ENCODE results near the gene AOPEP.

AOPEP gene

GRCh38 chr9:94800424-94801117 lies 74.1 kb downstream of the AOPEP start:
- no peaks in the 10 kb centered on the region for H4K20me1 ChIP-seq (ENCODE audit: insufficient read depth, low read length, poor library complexity, severe bottlenecking)
- no peak overlapping the region for H3K4me2 ChIP-seq (ENCODE audit: low read depth, low read length, poor library complexity, severe bottlenecking)
- no peaks in the 10 kb centered on the region for H3K79me2 ChIP-seq (ENCODE audit: insufficient read depth, low read length)
- no peak for TF ChIP-seq CTCF (conservative IDR thresholded peaks at IDR 0.05; ENCODE audit: low read length)
- TF ChIP-seq EZH2phosphoT487 (IDR thresholded peaks at IDR 0.05; ENCODE audit: borderline replicate concordance) = no peak
- no peaks in the 10 kb centered on the region for H3K9me3 ChIP-seq (ENCODE audit: insufficient read depth, low read depth, low read length)
- no peaks in the 10 kb centered on the region for H3F3A ChIP-seq (ENCODE audit: low read depth)
- H3K9ac ChIP-seq (ENCODE audit: low read depth, low read length, poor library complexity, severe bottlenecking) = no peak overlapping the region
- no peaks in the 10 kb centered on the region for H3K9me2 ChIP-seq (replicated peaks; ENCODE audit: low read depth, low read length)
- H3K36me3 ChIP-seq (ENCODE audit: insufficient read depth, low read length) = peaks cover 12% of the 10 kb centered on the region; the same call in 1 of the 2 replicates
- peaks cover 22% of the 10 kb centered on the region for H3K4me1 ChIP-seq (ENCODE audit: insufficient read depth, low read length, poor library complexity, severe bottlenecking)
- H3K27me3 ChIP-seq (ENCODE audit: insufficient read depth, low read length, poor library complexity, severe bottlenecking) = no peaks in the 10 kb centered on the region
- H3K4me3 ChIP-seq (ENCODE audit: low read length, poor library complexity, severe bottlenecking) = no peak overlapping the region
- no peak overlapping the region for H2AFZ ChIP-seq (ENCODE audit: low read length)

GRCh38 chr9:94801234-94801633 lies 74.7 kb downstream of the AOPEP start:
- no peak overlapping the region for H2AFZ ChIP-seq (ENCODE audit: low read length)
- no peaks in the 10 kb centered on the region for H3K9me2 ChIP-seq (replicated peaks; ENCODE audit: low read depth, low read length)
- TF ChIP-seq EZH2phosphoT487 (IDR thresholded peaks at IDR 0.05; ENCODE audit: borderline replicate concordance) = no peak
- H3K79me2 ChIP-seq (ENCODE audit: insufficient read depth, low read length) = no peaks in the 10 kb centered on the region
- H3K4me1 ChIP-seq (ENCODE audit: insufficient read depth, low read length, poor library complexity, severe bottlenecking) = peaks cover 28% of the 10 kb centered on the region
- H3K4me3 ChIP-seq (ENCODE audit: low read length, poor library complexity, severe bottlenecking) = no peak overlapping the region
- peaks cover 12% of the 10 kb centered on the region; the same call in 1 of the 2 replicates for H3K36me3 ChIP-seq (ENCODE audit: insufficient read depth, low read length)
- no peak overlapping the region for H3K4me2 ChIP-seq (ENCODE audit: low read depth, low read length, poor library complexity, severe bottlenecking)
- H3F3A ChIP-seq (ENCODE audit: low read depth) = no peaks in the 10 kb centered on the region
- no peak overlapping the region for H3K9ac ChIP-seq (ENCODE audit: low read depth, low read length, poor library complexity, severe bottlenecking)
- H3K9me3 ChIP-seq (ENCODE audit: insufficient read depth, low read depth, low read length) = no peaks in the 10 kb centered on the region
- H4K20me1 ChIP-seq (ENCODE audit: insufficient read depth, low read length, poor library complexity, severe bottlenecking) = no peaks in the 10 kb centered on the region
- no peaks in the 10 kb centered on the region for H3K27me3 ChIP-seq (ENCODE audit: insufficient read depth, low read length, poor library complexity, severe bottlenecking)

GRCh38 chr9:94801681-94802080 lies 75.2 kb downstream of the AOPEP start:
- Histone ChIP-seq H3K9ac (ENCODE audit: low read depth, low read length, poor library complexity, severe bottlenecking) (no peak overlapping the region), H3K9me3 (ENCODE audit: insufficient read depth, low read depth, low read length) (no peaks in the 10 kb centered on the region), H3K36me3 (ENCODE audit: insufficient read depth, low read length) (peaks cover 12% of the 10 kb centered on the region; the same call in 1 of the 2 replicates), H3K4me3 (ENCODE audit: low read length, poor library complexity, severe bottlenecking) (no peak overlapping the region), H3K79me2 (ENCODE audit: insufficient read depth, low read length) (no peaks in the 10 kb centered on the region), H3K4me1 (ENCODE audit: insufficient read depth, low read length, poor library complexity, severe bottlenecking) (peaks cover 33% of the 10 kb centered on the region), H2AFZ (ENCODE audit: low read length) (no peak overlapping the region), H3K27me3 (ENCODE audit: insufficient read depth, low read length, poor library complexity, severe bottlenecking) (no peaks in the 10 kb centered on the region), H4K20me1 (ENCODE audit: insufficient read depth, low read length, poor library complexity, severe bottlenecking) (no peaks in the 10 kb centered on the region), H3F3A (ENCODE audit: low read depth) (no peaks in the 10 kb centered on the region), H3K4me2 (ENCODE audit: low read depth, low read length, poor library complexity, severe bottlenecking) (no peak overlapping the region), H3K9me2 (replicated peaks; ENCODE audit: low read depth, low read length) (no peaks in the 10 kb centered on the region)
- no peak for TF ChIP-seq EZH2phosphoT487 (IDR thresholded peaks at IDR 0.05; ENCODE audit: borderline replicate concordance)
- TF ChIP-seq CTCF (conservative IDR thresholded peaks at IDR 0.05; ENCODE audit: low read length) = no peak

- no peaks in the 10 kb centered on the region for H3K79me2 ChIP-seq (ENCODE audit: insufficient read depth, low read length)
- H3K9ac ChIP-seq (ENCODE audit: low read depth, low read length, poor library complexity, severe bottlenecking) = no peak overlapping the region
- no peak for TF ChIP-seq EZH2phosphoT487 (IDR thresholded peaks at IDR 0.05; ENCODE audit: borderline replicate concordance)
- no peak for TF ChIP-seq CTCF (conservative IDR thresholded peaks at IDR 0.05; ENCODE audit: low read length)
- H3K4me1 ChIP-seq (ENCODE audit: insufficient read depth, low read length, poor library complexity, severe bottlenecking) = peaks cover 34% of the 10 kb centered on the region
- H3F3A ChIP-seq (ENCODE audit: low read depth) = no peaks in the 10 kb centered on the region
- H3K36me3 ChIP-seq (ENCODE audit: insufficient read depth, low read length) = peaks cover 12% of the 10 kb centered on the region; the same call in 1 of the 2 replicates
- no peaks in the 10 kb centered on the region for H3K9me2 ChIP-seq (replicated peaks; ENCODE audit: low read depth, low read length)
- H3K4me2 ChIP-seq (ENCODE audit: low read depth, low read length, poor library complexity, severe bottlenecking) = peak overlapping the region; percentile 6
- H3K27me3 ChIP-seq (ENCODE audit: insufficient read depth, low read length, poor library complexity, severe bottlenecking) = no peaks in the 10 kb centered on the region
- no peak overlapping the region for H2AFZ ChIP-seq (ENCODE audit: low read length)
- no peak overlapping the region for H3K4me3 ChIP-seq (ENCODE audit: low read length, poor library complexity, severe bottlenecking)
- no peaks in the 10 kb centered on the region for H3K9me3 ChIP-seq (ENCODE audit: insufficient read depth, low read depth, low read length)
- H4K20me1 ChIP-seq (ENCODE audit: insufficient read depth, low read length, poor library complexity, severe bottlenecking) = no peaks in the 10 kb centered on the region
Measured at GRCh38 chr9:94802251-94802650, 75.8 kb downstream of the AOPEP start.
